Ascending aorta (tissue), 2 donors: Measurements from ENCODE around the gene PARD3B. TPM values are rescaled to one million over a fixed set of nuclear protein-coding genes. Genes with fewer than 3 reads are reported as not detected.

Experiments used
- DNase-seq, 2 donors: peaks; one replicate each; pipeline ENCODE4 v3.0.0-alpha.2; 2019; ENCODE audit warnings: low spot score in 2 of 2
- H3K27ac ChIP-seq, 2 donors: fragments of 200-600 bp; sonication (generic); one replicate each; pipeline ENCODE4 v1.5.1; 2016 to 2017; ENCODE audit warnings: mild to moderate bottlenecking in 1 of 2
- H3K27me3 ChIP-seq: fragments of 200-600 bp; sonication (generic); one replicate; pipeline ENCODE4 v1.5.1; 2017
- H3K36me3 ChIP-seq, 2 donors: fragments of 200-600 bp; sonication (generic); one replicate each; pipeline ENCODE4 v1.5.1; 2016
- H3K4me1 ChIP-seq, 2 donors: fragments of 200-600 bp; sonication (generic); one replicate each; pipeline ENCODE4 v1.5.1; 2016 to 2017; ENCODE audit warnings: mild to moderate bottlenecking in 1 of 2
- H3K4me3 ChIP-seq, 2 donors: fragments of 200-600 bp; sonication (generic); one replicate each; pipeline ENCODE4 v1.5.1; 2016 to 2017; ENCODE audit warnings: mild to moderate bottlenecking in 1 of 2
- H3K9me3 ChIP-seq, 2 donors: fragments of 200-600 bp; sonication (generic); one replicate each; pipeline ENCODE4 v1.5.1; 2016
- intact Hi-C: fragments of 100-400 bp; cut with DNase I; formaldehyde crosslinking; loops from one replicate; pipeline ENCODE4 v1.15.1; 2023
- total RNA-seq: library from RNA; depleted of rRNA; stranded (reverse); fragments of >200 nt; gene quantifications from one replicate; pipeline ENCODE4 v1.1.0, GENCODE V29; 2016
- TF ChIP-seq, protein P1 (sequence below), 3 experiments: fragments of 200-600 bp in 2 of 3; fragments of 450-650 bp in 1 of 3; sonication (generic) in 2 of 3; IDR thresholded peaks; one replicate each; pipeline ENCODE4 v1.5.1; 2016 to 2019; ENCODE audit warnings: antibody characterized with exemption in 3 of 3, mild to moderate bottlenecking in 1 of 3, moderate library complexity in 1 of 3

PARD3B gene
- total RNA-seq, 1 donor from 2014 or later: 9.5 TPM

DNA sequence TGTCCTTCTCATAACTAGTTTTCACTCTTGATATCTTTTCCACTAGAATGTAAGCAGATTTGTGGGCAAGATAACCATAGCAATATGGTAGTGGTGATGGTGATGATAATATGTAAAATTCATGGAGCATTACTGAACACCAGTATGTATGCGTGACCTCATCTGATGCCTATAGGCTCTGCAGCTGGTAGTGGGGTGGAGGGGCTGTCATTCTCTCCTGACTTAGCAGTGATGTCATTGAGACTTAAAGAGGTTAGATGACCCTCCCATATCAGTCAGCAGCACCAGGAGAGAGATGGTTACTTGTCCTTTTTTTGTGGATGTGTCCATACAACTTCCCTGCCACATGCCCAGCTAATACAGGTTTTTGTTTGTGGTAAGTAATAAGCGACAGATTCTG, 27.9 kb downstream of the PARD3B start:
- Histone ChIP-seq H3K27ac (no peak overlapping the region), H3K9me3 (no peaks in the 10 kb centered on the region), H3K4me1 (no peaks in the 10 kb centered on the region), H3K27me3 (no peaks in the 10 kb centered on the region), H3K36me3 (no peaks in the 10 kb centered on the region), H3K4me3 (no peak overlapping the region)
- intact Hi-C loops: no loop called here
- DNase-seq: no peak
- TF ChIP-seq, protein P1, sequence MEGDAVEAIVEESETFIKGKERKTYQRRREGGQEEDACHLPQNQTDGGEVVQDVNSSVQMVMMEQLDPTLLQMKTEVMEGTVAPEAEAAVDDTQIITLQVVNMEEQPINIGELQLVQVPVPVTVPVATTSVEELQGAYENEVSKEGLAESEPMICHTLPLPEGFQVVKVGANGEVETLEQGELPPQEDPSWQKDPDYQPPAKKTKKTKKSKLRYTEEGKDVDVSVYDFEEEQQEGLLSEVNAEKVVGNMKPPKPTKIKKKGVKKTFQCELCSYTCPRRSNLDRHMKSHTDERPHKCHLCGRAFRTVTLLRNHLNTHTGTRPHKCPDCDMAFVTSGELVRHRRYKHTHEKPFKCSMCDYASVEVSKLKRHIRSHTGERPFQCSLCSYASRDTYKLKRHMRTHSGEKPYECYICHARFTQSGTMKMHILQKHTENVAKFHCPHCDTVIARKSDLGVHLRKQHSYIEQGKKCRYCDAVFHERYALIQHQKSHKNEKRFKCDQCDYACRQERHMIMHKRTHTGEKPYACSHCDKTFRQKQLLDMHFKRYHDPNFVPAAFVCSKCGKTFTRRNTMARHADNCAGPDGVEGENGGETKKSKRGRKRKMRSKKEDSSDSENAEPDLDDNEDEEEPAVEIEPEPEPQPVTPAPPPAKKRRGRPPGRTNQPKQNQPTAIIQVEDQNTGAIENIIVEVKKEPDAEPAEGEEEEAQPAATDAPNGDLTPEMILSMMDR (IDR thresholded peaks at IDR 0.05): no peak

DNA sequence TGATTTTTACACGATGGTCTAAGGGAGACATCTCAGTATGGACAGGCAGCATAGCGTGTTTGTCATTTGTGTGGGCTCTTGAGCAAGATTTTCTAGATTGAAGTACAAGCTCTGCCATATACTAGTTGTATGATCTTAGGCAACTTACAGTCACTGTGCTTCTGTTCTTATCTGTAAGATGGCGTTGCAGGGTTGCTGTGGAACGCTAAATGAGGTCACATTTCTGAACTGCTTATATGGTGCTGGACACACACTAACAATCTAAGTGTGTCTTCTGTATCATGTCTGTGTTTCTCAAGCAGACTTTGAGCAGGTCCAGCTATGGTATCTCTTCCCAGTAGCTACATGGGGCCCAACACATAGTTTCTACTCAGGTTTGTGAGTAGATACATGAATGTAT, 29.2 kb downstream of the PARD3B start:
- H3K27me3 ChIP-seq: no peaks in the 10 kb centered on the region
- no peaks in the 10 kb centered on the region for H3K4me1 ChIP-seq
- H3K9me3 ChIP-seq: no peaks in the 10 kb centered on the region
- TF ChIP-seq, protein P1 (IDR thresholded peaks at IDR 0.05): no peak
- no peak overlapping the region for H3K27ac ChIP-seq
- intact Hi-C loops: no loop called here
- H3K36me3 ChIP-seq: no peaks in the 10 kb centered on the region
- no peak overlapping the region for H3K4me3 ChIP-seq
- no peak for DNase-seq

DNA sequence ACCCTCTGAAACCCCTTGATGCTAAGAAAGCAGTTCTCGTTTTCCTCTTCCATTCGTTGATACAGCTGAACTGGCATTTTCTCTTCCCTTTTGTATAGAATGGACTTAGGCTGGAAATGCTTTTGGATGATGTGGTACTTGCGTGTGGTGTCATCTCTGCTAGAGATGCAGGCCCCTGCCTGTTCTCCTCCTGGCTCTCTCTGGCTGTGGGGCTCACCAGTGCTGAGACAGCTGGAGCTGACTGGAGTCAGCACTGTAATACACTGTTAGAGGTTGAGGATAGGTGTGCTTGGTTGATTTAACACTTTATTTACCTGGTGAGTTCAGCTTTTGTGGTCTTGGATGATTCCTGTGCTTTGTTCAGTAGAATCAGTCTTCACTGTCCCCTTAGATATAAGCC, 30.2 kb downstream of the PARD3B start:
- TF ChIP-seq, protein P1 (IDR thresholded peaks at IDR 0.05): no peak
- intact Hi-C loops: no loop called here
- H3K27ac ChIP-seq: no peak overlapping the region

DNA sequence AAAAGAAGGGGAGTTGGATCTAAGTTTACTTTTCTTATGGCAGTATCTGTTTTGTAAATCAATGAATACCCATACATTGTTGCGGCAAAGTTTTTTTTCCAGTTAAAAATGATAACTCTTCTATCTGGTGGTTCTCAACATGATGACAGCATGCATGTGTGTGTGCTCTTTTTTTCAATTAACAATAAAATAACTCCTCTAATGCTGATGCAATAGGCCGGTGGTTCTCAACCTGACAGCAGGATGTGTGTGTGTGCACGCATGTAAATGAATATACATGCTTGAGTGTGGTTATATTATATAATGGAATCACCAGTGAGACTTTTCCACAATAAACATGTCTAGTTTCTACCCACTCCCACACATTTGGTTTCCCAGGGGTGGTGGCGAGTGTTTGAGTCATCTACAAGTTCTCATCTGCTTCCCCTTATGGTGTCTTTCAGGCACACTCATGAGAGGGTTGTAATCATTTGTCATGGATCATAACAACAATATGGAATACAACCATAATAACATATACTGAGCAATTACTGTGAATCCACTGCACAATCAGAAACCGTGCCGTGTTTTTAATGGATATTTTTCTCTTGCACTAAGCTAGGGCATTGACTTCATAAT, 31.2 kb downstream of the PARD3B start:
- no peaks in the 10 kb centered on the region for H3K9me3 ChIP-seq
- intact Hi-C loops: no loop called here
- H3K27me3 ChIP-seq: no peaks in the 10 kb centered on the region
- no peak overlapping the region for H3K4me3 ChIP-seq
- no peaks in the 10 kb centered on the region for H3K36me3 ChIP-seq
- TF ChIP-seq, protein P1 (IDR thresholded peaks at IDR 0.05): no peak
- H3K27ac ChIP-seq: no peak overlapping the region
- H3K4me1 ChIP-seq: no peaks in the 10 kb centered on the region
- DNase-seq: no peak

More for the DNA sequence above, 30.2 kb downstream of the PARD3B start:
- Histone ChIP-seq H3K4me1 (no peaks in the 10 kb centered on the region), H3K4me3 (no peak overlapping the region), H3K27me3 (no peaks in the 10 kb centered on the region), H3K36me3 (no peaks in the 10 kb centered on the region), H3K9me3 (no peaks in the 10 kb centered on the region)
- no peak for DNase-seq

DNA sequence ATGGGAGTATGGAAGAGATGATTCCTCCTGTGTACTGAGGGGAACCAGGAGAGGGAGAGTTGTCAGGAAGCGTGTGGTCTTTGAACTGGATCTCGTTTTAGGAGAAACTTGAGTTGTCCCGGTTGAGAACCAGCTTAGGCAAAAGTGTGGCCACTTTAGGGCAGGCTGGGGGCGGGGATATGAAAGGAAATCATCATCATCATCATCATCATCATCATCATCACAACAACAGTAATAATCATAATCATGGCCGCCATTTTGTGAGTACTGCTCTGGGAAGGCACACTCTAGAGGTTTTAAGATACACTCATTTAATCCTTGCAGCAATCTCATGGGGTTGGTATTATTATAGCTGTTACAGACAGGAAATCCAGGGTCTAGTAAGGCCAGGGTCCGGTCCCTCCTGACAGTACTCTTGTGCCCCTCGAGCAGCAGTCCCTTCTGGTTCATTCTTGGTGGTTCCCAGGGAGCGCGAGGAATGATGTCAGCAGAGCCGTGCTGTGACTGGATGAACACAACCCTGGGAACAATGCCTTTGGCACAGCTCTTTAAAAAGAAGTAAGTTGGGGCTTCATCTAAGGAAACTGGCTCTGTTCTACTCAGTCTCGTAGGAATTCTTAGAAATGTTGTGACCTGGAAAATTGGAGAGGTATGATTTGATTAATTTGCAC, 33.8 kb downstream of the PARD3B start:
- Histone ChIP-seq H3K4me3 (no peak overlapping the region), H3K27me3 (no peaks in the 10 kb centered on the region), H3K9me3 (no peaks in the 10 kb centered on the region), H3K27ac (no peak overlapping the region), H3K36me3 (no peaks in the 10 kb centered on the region), H3K4me1 (no peaks in the 10 kb centered on the region)
- no peak for DNase-seq
- TF ChIP-seq, protein P1 (IDR thresholded peaks at IDR 0.05): no peak
- intact Hi-C loops: no loop called here
